Jurkat, Clone E6-1 (cell line): ENCODE measurements around the gene CARHSP1. TPM values are rescaled to one million over a fixed set of nuclear protein-coding genes. Genes with fewer than 3 reads are reported as not detected.
"Not testable (repeated sequence)": the region's sequence is repeated elsewhere in the genome, so short reads cannot be mapped to it uniquely, and the experiment has no call there.

Source experiments
- DNase-seq: peaks from one replicate; pipeline ENCODE4 v3.0.0-alpha.2; 2011; ENCODE audit warnings: low read depth, low spot score
- H3K4me3 ChIP-seq: 2 replicates; pipeline ENCODE4 v1.5.1; 2011; ENCODE audit warnings: mild to moderate bottlenecking, low read length, control low read depth, moderate library complexity
- polyA plus RNA-seq: library from polyadenylated mRNA; unstranded; fragments of >200 nt; gene quantifications from one replicate; pipeline ENCODE4 v1.2.1, GENCODE V29; 2012; ENCODE audit warnings: missing spikeins; ENCODE audit not compliant: insufficient read length, insufficient read depth

CARHSP1 gene
- polyA plus RNA-seq = 320 TPM

DNA sequence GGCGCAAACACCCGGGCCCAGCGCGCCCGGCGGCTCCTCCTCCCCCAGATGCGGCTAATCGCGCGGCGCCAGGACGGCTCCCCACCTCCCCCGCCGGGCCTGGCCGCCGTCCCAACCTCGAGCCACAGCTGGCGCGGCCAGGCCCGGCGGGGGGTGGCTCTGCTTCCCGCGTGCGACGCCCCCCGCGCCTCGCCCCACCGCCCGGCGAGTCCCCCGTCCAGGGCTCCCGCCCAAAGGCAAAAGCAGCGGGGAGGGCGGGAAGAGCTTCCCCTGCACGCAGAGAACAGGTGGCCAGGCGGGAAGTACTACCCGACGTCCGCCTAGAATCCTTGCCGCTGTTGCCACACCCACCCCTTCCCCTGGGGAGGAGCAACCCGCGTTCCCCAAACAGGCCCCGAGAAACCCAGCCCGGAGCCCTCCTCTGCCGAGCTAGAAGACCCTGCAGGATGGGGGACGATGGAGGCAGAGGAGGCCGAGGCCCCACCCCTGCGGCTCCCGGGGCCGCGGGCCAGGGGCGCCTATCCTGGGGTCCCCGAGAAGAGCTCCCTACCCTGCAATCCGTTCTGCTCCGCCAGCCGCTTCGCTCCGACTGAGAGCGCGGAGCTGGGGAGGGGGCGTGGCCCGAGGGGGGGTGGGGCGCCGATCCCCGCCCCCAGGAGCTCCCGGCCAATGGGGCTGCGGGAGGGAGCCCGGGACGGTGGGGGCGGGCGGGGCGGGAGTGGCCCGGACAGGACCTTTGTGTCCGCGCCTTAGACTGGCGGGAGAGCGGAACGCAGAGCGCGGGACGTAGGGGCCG lies at the start of gene CARHSP1:
TSS of gene CARHSP1 (minus strand) at position 591 of the 796 bp plus-strand sequence. CDS start 9,678 bp downstream, outside the sequence.
- DNase-seq = peak; percentile 86
- H3K4me3 ChIP-seq = peak within 1 kb of the TSS; percentile 97

- not testable (repeated sequence) for DNase-seq, H3K4me3 ChIP-seq
These were observed 48.5 kb upstream of the CARHSP1 start for GRCh38 chr16:8917336-8917735.

DNA sequence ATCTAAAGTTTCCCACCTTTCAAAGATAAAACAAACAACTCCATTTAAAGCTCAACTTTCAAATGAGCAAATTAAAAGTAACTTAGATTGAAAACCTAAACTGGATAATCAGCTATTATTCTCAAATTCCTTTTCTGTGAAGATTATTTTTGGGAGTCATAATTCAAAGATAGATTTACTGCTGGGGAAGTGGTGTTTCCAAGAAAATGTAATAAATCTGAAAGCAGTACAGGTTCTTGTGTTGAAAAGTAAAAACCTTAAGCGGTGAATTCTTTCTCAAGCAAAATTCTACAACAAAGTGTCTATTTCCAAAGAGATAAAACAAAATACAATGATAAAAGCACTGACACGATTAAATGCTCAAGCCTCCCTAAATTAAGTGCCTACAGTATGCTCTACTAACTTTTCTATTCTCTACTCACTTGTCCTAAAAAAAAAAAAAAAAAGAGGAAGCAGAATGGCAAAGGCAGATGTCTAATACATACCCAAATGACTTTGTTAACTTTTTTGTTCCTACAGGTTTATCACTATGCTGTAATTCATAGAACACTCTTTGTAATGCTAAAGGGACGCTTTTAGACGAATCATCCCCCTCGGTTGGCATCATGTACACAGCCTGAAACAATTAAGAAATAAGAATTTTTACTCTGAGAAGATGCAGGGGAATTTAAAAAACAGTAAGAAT lies 47.9 kb upstream of the CARHSP1 start:
- no peak overlapping the region for H3K4me3 ChIP-seq
- DNase-seq = no peak

GRCh38 chr16:8915722-8916301 lies 47.0 kb upstream of the CARHSP1 start:
- no peak overlapping the region for H3K4me3 ChIP-seq
- no peak for DNase-seq

- no peak overlapping the region for H3K4me3 ChIP-seq
- DNase-seq = no peak
These were observed 45.3 kb upstream of the CARHSP1 start for GRCh38 chr16:8914098-8914497.

DNA sequence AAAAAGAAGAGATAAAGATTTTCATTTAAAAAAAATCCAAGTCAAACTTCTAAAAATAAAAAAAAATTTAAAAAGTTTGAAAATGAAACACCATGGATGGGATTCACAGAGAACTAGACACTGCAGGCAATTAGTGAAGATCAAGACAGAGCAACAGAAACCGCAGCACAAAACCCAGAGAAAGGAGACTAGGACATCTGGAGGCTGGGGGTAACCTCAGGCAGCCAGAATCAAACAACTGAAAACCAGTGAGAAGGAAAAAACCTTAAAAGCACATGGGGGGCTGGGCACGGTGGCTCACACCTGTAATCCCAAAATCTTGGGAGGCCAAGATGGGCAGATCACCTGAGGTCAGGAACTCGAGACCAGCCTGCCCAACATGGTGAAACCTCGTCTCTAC lies 44.0 kb upstream of the CARHSP1 start:
- H3K4me3 ChIP-seq = peak overlapping the region; percentile 46
- peak; percentile 94 for DNase-seq

DNA sequence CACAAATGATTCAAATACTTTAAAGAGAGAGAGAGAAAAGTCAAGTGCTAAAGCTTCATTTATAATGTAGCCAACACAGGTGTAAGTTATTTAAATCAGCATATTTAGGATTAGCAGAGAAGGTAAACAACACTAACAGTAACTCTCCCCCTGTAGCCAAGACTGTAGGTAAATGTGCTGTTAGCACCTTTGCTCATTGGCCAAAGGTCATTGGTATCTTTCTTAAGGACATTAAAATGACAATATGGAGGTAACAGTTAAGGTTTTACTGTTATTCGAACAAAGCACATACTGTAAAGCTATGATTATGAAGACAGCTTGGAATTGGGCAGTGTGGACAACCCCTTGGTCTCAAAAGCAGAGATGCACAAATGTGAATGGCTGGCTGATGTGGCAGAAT lies 42.0 kb upstream of the CARHSP1 start:
- no peak for DNase-seq
- no peak overlapping the region for H3K4me3 ChIP-seq

GRCh38 chr16:8908810-8909468 lies 40.1 kb upstream of the CARHSP1 start:
- DNase-seq = peak; percentile 69
- no peak overlapping the region for H3K4me3 ChIP-seq

DNA sequence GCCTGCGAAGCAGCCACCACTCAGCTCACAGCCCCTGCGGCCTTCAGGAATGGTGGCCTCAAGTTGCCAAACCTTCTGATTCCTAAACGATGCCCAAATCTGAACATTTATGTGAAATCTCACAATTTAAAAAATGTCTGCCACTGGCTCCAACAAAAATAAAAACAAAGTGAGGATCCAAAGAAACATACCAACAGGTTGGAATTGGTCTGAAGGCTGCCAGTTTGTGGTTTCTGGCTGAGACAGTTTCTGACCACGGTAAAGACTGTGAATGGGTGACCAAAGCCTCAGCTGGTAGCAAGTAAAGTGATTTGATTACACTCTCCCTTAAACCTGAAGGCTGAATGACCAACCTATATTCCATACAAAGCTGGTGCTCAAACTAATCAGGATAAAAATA lies 38.3 kb upstream of the CARHSP1 start:
- no peak overlapping the region for H3K4me3 ChIP-seq
- DNase-seq = no peak

GRCh38 chr16:8905795-8906591 lies 37.2 kb upstream of the CARHSP1 start:
- DNase-seq = no peak
- H3K4me3 ChIP-seq = no peak overlapping the region

- peak; percentile 68 for DNase-seq
- no peak overlapping the region for H3K4me3 ChIP-seq
These were observed 36.5 kb upstream of the CARHSP1 start for GRCh38 chr16:8905168-8905762.

- H3K4me3 ChIP-seq = no peak overlapping the region
- no peak for DNase-seq
These were observed 35.2 kb upstream of the CARHSP1 start for GRCh38 chr16:8904018-8904430.

DNA sequence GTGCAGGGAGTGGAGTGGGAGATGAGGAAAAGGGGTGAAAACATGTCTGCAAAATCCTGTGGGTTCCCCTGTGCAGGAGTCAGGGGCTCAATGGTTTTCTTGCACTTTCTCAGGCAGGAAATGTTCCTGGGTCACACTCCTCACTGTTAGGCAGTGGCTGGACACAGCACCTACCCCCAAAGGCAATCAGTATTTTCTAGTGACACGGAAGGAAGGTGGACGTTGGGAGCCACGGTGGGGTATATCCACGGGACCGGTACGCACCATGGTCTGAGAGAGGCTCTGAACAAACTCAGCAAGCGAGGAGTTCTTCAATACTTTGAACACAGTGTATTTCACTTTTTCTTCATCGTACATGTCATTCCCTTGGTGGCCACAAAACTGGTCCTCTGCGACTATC lies 34.2 kb upstream of the CARHSP1 start:
- H3K4me3 ChIP-seq = no peak overlapping the region
- DNase-seq = no peak

DNA sequence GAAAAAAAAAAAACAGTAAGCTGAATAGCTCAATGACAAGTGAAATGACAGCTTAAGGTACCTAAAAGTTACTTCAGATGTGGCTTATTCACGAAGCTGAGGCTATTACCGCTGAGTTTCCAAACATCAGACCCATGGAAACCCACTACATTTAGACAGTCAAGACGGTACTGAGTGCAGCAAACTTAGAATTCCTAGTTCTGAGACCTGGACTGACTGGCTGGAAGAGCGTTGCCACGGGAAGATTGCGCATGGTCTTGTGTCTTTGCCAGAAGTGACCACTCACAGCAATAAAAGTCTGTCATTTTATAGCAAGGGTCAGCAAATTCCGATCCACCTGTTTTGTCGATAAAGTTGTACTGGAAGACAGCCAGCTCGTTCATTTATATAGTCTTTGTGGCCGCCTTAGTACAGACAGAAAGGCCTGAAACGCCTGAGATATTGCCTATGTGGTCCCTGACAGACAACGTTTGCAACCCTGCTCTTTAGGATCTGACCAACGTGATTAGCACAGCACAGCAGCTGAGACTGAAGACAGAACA lies 32.6 kb upstream of the CARHSP1 start:
- H3K4me3 ChIP-seq = no peak overlapping the region
- no peak for DNase-seq

DNA sequence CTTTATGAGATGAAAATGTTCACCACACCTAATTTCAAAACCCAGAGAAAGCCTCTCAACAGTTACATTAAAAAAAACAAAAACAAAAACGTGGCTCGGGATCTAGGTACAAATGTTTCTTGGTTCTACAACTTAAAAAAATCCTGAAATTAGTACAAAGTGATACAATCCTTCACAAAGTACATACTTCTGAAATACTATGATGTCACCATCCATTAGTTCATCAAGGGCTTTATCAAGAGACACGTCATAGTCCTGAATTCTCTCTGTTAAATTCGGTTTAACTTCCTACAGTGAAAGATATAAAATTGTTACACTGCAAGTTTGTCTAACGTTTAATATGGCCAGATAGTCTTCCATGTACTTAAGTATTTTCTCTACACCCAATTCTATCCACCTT lies 31.5 kb upstream of the CARHSP1 start:
- DNase-seq = no peak
- H3K4me3 ChIP-seq = no peak overlapping the region

DNA sequence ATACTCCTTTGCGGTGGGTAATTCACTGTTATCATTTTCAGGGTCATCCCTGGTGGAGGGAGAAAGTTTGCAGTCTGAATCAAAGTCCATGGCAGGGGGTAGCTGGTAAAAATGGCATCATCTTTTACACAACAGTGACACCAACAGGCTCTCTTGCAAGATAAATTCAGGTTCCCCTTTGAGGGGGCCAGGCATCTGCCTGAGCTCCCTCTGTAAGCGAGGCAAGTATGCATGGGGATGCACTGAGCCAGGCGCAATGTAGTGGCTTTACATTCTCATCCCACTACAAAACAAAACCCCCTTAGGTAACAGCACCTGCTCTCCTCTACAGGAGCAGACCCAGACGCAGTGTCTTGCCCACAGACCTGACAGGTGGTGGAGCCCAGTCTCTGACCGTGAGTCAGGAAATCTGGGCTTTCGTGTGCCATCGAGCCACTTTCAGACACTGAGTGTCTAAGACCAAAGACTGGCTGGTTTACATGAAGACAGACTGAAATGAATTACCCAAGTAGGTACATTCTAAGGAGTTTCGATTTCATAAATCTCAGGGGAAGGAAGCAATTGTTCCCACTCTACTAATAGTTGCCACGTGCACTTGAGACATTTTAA lies 31.0 kb upstream of the CARHSP1 start:
- DNase-seq = no peak
- no peak overlapping the region for H3K4me3 ChIP-seq

- no peak for DNase-seq
- no peak overlapping the region for H3K4me3 ChIP-seq
These were observed 30.0 kb upstream of the CARHSP1 start for GRCh38 chr16:8898660-8899318.
